ENCODE results near the gene ABCA2.
A peak's percentile ranks its signal among the peaks of the same experiment; 100 is the strongest.
"Not testable (repeated sequence)": the region's sequence is repeated elsewhere in the genome, so short reads cannot be mapped to it uniquely, and the experiment has no call there.

ABCA2 gene

DNA sequence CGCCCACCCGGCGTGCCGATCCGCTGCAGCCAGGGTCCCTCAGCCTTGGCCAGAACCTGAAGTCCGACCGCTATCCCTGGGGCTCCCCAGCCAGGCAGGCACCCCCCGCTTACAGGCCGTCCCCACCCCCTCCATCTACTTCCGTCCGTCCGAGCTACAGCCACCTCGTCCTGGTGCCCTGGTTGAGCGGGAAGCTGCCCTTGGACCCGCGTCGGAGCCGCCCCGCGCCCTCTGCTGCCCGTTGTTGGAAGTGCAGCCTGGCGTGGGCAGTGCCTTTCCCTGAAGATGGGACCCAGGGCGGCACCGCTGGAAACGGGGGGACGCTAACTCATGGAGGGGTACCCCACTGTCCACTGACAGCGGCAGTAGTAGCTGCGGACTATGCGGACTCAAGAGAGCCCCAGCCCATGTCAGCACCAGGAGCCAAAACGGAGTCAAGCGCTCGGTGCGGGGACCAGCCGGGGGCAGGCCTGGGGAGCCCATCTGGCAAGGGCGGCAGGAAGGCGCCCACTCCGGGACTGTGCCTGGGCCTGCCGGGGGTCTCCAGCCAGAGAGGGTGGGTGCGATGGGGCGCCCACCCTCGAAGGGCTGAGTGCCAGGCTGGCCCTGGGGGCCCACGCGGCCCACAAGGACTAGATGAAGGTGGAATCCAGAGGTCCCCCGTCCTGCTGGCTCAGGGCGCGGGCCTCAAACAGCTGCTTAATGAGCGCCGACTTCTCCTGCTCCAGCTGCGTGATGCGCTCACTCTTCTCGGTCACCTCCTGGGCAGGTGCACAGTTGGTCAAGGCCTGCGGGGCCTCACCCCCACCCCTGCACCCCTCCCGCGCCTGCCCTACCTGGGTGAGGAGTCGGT is 36.2 kb upstream of the ABCA2 start:
- peak; percentile 44 for DNase-seq

DNA sequence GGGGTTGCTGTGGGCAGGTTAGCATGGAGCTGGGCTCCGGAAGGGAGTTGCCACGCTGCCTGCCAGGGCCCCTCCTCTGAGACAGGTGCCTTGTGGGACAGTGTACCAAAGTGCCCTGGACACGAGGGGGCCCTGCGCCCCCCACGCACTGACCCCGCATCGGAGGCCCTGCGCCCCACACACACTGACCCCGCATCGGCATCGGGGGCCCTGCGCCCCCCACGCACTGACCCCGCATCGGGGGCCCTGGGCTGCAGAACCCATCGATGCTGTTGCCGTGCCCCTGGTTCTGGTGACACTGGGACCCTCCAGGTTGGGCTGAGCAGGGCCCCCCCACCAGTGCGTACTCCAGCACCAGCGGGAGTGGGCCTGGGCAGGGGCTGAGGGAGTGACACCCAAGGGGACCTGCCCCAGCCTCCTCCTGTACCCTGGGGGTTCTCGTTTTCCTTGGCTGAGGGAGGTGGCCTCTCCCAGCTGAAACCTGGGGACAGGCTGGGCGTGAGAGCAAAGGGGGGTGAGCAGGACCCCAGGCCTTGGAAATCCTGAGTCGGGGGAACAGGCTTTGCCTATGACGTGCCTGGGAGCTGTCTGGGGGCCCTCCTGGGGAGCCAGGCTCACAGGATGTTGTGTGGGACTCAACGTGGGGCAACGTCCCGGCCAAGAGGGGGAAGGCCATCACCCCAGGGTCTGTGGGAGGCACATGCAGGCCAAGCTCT is 35.4 kb upstream of the ABCA2 start:
- DNase-seq = no peak

DNA sequence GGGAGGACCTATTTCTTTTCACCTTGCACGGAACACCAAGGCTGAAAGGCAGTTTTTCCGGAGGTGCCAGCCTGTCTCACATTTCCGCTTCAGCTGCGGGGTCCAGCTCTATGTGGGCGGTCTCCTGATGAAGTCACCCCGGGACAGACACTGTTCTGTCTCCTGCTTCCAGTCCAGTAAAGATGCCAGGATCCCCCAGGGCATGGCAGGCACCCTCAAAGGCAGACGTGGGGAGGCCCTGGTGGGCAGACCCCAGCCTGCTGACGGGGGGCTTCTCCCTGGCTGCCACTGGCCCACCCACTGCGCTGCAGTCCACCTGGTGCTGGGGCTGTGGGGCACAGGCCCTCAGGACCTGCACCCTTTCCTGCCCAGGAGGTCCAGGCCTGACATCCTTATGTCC is 34.8 kb upstream of the ABCA2 start:
- DNase-seq = not testable (repeated sequence)

DNA sequence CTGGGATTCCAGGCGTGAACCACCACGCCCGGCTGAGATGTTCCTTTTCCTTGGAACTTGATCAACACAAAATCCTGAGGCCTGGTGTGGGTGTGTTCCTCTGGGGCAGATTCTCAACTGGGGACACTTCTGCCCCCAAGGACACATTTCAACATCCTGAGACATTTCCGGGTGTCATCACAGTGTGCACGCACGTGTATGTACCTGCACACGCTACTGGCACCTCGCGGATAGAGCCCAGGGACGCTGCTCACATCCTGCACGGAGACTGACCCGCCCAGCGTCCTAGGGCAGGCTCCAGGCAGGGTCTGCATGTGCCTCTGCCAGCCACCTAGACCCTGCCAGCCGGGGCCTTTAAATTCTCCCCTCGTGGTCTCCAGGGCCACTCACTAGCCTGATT is 34.3 kb upstream of the ABCA2 start:
- DNase-seq = no peak

DNA sequence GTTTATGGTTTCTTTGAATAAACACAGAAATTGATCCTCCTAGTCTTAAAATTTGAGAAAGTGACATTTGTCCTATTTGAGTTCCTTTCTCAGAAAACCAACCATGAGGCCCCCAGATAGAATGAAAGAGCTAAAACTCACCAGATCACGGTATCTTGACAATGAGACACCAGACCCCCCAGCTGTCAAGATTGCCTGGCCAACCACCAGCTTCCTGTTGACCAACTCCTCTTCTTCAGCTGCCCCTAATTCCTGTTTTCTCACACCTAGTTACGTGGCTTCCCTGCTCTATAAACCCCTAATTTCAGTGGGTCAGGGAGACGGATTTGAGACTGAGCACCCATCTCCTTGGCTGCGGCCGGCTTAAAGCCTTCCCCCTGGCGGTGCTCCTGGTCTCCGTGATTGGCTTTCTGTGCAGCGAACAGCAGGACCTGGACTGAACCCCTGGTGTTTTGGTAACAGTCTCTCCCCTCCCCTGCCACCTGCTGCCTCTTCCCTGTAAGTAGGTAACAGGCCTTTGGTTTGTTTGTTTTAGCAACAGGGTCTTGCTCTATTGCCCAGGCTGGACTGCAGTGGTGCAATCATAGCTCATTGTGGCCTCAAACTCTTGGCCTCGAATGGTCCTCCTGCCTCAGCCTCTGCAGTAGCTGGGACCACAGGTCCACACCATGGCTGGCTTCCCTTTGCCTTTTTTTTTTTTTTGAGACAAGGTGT is 30.6 kb upstream of the ABCA2 start:
- no peak for DNase-seq

DNA sequence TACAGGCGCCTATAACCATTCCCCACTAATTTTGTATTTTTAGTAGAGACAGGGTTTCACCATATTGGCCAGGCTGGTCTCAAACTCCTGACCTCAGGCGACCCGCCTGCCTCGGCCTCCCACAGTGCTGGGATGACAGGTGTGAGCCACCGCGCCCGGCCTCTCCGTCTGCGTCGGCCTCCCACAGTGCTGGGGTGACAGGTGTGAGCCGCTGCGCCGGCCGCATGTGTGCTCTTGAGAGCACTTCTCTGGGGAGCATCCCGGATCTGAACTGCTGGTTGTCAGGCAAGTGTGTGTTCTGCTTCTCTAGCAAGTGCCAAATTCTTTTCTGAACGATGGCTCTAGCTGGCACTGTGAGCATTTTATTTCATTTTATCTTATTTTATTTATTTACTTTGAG is 29.5 kb upstream of the ABCA2 start:
- no peak for DNase-seq

DNA sequence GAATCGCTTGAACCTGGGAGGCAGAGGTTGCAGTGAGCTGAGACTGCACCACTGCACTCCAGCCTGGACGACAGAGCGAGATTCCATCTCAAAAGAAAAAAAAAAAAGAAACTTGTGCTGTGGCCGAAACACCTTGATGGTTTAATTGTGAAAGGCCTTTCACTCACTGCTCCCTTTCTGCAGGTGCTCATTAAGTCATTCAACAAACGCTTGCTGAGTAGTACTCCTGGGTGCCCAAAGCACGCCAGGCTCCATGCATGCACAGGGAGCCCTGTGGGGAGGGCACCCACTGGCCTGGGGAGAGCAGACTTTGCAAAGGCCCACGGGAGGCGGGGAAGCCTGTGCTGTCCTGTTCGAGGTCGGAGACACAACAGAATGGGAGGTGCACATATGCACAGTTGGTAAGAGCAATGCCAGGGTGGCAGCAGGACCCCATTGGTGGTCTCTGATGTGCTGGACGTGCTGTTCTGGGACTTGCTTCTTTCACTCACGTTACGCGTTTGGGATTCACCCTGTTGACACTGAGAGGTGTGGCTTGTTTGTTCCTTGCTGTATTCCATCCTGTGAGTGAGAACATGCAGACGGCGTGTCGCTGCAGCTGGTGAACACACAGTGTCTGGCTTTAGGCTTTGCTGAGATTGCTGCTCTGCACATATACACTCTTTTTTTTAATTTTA is 28.8 kb upstream of the ABCA2 start:
- no peak for DNase-seq

DNA sequence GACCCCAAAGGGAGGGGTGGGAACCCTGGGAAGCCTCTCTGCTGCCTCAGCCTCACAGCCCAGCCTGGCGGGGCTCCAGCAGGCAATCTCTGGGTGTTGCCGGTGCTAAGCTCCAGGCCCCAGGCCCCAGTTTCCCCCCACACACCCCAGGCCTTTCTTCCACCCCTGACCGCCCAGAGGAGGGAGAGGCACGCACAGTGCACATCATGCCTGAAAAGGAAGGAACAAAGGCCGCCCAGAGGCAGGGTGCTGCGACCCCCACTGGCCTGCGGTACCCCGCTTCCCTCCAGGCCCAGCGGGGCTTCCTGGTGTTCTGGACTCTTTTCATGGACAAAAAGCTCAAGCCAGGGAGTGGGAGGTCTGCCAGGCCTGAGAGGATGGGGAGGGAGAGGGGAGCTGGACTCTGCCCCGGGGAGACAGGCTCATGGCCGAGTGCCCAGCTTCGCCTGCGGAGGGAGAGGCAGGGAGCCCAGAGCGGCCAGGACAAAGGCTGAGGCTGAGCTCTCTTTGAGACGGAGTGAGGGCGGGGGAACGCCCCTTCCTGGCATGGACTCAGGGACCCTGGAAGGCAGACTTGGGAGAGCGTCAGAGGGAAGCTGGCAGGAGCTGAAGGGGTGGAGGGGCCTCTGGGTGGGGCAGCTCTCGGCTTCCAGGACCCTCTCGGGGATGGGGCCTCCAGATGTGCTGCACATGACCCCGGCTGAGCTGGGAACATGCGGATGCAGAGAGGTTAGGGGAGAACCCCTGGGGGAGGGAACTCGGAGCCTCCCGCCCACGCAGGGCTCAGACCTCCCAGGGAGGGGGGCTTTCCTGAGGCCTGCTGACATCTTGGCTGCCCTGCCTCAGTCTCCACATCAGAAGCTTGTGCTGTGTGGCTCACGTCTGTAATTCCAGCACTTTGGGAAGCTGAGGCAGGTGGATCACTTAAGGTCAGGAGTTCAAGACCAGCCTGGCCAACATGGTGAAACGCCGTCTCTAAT is 27.6 kb upstream of the ABCA2 start:
- DNase-seq = no peak

DNA sequence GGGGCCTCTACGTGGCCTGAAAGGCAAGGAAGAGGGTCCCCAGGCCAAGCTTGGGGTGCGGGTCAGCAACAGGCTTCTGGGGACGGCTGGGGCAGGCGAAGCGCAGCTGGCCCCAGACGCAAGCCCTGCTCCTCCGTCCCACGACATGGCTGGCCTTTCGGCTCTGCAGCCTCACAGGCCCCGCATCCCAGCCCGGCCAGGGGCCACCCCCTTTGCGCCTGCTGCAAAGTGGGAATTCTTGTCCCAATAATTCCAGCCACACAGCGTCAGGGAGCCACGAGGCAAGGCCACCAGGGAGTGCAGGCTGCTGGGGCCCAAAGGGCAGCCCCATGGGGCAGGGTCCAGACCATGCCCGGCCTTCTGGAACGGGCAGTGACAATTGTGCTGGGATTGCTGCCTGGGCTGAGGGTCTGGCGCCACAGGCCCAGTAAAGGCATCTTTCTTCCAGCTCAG is 26.9 kb upstream of the ABCA2 start:
- no peak for DNase-seq

DNA sequence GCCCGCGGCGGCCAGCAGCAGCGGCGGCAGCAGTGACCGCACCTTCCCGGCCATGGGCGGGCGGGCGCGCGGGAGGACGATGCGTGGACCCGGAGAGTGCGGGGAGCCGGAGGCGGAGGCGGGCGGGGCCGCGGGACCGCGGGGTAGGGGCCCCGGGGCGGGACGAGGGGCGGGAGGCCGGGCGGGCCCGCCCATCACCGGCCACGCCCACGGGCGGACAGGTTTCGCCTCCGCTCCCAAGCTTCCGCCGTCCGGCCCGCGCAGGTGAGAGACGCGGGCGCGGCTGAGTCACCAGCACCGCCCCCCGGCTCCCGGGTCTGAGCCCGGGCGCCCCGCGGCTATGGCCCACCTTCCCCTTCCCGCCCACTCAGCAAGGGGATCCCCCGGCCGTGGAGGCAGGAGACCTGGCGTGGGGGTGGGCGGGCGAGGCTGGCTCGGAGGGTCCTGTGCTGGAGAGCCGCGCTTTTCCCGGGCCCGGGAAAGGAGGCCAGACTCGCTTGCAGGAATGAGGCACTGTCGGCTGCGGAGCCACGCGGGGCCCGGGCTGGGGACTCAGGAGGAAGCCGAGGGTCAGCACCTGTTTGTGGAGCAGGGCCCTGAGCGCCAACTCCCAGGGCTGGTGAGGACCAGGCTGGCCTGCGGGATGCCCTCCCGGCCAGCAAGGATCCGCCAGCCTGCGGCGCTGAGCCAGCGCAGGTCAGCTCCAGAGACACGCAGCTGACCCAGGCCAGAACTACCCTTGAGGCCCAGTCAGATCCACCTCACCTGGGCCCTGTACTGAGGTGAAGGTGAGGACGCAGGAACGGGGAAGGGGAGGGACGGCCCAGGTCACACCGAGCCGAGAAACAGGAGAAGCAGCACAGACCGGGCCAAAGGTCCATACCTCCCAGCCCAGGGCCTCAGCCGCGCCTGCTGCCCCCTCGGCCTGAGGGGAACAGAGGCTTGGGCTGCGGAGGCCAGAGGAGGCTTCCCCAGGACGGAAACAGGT is 26.2 kb upstream of the ABCA2 start, which contains the start of gene ENTPD2:
Gene ENTPD2, minus strand, starts transcription at position 118 of the 988 bp plus-strand sequence. Its CDS starts 64 bp downstream, at position 54.
- DNase-seq = no peak

DNA sequence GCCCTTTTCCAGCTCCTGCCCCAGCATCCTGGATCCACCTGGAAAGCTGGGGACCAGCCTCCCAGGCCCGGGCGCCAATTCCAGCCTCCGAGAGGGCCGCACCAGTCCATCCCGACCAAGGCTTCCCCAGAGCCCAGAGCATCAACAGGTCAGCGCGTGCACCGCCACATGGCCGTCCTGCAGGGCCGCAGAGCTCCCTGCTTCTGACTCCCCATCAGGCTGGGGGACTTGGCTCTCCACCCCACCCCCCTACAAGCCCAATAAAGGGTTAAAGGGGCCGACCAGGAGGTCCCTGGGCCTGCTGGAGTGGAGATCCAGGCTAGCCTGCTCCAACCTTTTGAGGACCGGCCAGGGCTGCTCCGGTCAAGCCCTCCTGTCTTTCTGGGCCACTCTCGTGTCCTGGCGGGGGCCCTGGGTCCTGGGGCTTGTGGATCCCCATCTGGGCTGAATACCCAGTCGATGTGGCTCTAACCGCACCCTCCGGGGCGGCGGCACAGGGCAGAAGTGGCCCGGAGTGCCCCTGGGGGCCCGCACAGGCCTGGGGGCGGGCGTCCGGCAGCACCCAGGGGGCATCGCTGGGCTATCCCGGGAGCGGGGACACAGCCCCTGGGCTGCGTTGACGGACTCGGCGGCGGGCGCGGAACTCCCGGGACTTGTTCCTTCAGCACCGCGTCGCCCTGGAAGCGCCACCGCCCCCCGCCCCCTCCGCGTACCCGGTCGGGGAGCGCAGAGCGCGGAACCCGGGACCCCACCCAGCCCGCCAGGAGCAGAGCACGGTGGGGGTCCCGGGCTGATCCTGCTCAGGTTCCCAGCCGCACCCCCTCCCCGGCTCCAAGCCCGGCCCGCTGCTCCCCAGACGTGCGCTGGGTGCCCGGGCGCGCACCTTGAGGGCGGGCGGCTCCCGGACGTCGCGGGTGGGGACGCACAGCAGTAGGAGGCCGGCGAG is 25.2 kb upstream of the ABCA2 start:
- DNase-seq = no peak

DNA sequence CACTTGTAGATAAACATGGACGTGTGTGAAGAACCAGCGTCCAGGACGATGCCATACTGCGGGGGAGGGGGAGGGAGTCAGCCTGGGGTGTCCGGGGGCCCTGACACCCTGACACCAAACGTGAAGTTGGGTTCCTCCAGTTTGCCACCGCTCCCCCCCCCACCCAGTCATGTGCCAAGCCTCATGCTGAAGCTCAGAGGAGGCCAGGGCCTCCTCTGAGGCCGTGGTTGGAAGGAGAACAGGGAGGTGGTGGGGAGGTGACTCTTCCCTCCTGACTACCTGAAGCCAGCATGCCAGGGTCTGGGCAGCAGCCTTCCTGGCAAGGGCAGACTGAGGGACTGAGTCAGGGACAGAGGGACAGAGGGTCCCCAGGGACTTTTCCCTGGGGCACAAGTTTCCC is 24.3 kb upstream of the ABCA2 start:
- DNase-seq = no peak

DNA sequence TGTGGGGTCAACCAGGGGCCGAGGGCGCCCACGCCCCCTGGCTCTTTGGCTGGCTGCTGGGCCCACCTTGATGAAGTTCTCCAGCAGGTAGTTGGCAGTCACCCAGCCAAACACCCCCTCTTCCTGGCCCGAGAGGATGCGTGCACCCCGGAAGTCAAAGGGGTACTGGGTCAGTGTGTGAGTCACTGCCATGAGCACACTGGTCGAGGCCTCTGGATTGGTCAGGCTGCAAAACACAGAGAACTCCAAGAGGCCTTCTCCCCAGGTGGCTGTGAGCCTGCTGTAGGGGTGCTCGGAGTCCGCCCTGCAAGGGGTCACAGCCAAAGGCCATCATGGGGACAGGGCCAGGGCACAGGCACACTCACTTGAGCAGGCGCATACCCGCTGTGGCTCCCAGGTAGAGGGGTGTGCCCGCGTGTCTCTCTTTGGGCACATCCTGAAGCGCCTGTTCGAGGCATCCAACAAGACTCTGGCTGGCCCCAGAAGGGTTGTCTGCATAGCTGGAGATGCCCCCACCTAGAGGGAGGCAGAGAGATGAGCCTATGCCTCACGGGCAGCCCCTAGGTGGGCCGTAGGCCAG is 23.2 kb upstream of the ABCA2 start:
- DNase-seq = no peak

DNA sequence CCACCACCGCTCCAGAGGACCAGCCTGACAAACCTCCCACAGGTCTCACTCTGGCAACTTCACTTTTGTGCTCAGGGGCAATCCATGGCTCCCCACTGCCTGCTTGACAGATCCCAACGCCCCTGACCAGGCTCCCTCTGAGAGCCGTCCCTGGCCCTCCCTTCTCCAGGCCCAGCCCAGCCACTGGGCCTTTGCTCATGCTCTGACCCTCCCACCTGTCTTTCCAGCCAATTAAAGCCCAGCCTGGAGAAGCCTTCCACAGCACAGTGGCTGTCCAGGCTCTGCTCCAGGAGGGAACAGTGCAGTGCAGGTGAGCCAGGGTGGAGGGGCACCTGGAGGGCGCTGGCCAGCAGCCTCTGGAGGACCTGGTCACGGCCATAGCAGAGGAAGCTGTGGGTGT is 22.5 kb upstream of the ABCA2 start:
- no peak for DNase-seq

DNA sequence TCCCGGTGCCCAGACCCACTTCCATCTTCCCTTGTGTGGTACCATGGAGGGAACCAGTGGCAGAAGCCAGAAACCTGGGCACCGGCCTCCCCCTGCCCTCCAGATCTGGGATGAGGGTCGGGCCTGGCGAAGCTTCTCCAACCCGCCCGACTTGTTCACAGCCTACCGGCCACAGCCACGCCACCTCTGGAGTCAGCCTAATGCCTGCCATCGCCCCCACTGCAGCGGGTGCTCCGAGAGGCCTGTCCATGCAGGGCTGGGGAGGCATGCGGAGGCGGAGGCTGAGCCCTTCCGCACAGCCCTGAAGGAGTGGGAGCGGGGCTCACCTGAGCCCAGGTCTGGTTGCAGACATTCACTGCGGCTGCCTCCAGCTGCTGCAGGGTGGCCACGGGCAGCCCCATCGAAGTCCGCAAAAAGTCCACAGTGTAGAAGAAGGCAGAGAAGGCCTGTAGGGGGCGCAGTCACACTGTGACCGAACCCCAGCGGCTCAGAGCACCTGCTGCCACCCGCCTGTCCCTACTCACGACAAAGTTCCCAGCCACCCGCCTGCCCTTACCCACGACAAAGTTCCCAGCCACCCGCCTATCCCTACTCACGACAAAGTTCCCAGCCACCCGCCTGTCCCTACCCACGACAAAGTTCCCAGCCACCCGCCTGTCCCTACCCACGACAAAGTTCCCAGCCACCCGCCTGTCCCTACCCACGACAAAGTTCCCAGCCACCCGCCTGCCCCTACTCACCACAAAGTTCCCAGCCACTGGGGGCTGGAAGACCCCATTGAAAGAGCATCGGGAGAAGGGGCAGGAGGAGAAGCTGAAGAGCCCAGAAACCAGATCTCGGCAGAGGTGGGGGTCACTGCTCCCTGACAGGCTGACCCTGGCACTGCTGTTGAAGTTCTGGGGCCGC is 21.8 kb upstream of the ABCA2 start:
- peak; percentile 67 for DNase-seq

DNA sequence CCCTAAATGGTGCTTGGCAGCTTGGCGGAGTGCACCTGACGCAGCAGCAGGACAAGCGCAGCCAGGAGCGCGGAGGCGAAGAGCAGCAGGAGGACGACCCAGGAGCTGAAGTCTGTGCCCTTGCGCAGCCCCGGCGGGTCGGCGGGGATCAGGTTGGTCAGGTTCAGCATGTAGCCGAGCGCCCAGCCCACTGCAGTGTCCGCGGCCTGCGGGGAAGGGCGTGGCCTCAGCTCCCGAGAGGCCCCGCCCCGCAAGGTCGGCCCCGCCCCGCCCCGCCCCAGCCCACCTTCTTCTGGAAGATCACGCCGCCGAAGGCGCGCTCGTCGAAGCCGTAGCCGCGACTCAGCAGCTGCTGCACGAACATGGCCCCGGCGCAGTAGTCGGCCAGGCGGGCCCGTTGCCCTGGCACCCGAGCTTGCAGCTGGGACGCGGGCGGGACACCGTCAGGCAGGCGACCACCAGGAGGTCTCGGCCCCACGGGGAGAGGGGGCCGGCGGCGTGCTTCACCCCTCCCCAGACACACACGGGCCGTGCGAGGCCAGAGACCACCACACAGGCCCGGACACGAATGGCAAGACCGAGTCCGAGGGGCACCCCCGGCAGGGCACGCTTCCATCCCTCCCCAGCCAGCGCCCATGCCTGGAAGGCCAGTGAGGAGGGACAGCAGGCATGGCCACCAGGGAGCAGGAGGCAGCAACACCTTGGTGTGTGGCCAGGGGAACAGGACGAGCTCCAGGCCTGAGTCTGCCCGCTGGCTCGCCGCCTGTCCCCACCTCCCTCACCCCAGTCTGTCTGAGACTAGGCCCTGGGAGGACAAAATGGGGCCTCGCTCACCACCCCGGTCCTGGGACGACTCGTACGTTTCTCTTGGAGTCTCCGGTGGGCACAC is 20.9 kb upstream of the ABCA2 start:
- no peak for DNase-seq
